GF-D8 (cell line): Measurements from ENCODE around the gene SNAP47.

Source experiments
- DNase-seq: peaks from one replicate; lab custom pipeline; 2025; lab: John Stamatoyannopoulos, UW

The SNAP47 gene

DNA sequence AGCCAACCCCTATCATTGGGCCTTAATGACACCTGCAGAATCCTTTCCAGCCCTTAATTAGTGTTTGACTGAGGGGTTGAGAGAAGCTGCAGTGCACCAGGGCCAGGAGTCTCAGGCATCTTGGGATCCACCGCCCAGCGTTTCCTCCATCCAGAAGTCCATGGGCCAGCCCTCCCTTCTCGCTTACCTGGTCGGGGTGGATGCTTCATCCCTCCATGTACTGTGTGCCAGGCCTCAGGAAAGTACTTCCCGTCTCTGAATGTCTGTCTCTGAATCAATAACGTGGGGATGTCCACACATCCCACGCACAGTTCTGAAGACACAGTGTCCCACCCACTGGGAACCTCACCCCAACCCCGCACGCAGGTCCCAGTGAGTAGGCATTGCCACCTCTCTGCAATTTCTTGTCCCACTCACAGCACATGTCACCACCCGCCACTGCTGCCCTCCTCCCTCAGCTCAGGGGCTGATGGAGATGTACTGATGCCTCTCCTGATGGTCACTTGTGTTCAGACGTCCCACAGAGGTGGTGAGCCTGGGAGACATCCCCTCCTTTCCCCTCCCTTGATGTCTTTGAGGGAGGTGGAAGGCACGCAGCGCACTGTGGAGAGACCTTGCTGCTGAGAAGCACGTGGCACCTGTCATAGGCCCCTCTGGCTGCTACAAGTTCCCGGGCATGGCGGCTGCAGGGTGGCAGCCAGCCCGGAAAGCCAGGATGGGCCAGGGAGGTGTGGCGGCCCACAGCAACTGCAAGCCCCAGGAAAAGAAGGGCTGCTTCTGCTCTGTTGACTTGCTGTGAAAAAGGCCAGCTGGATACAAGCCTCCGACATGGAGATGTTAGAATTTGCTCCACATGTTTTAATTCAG, 50.8 kb downstream of the SNAP47 start:
- no peak for DNase-seq

DNA sequence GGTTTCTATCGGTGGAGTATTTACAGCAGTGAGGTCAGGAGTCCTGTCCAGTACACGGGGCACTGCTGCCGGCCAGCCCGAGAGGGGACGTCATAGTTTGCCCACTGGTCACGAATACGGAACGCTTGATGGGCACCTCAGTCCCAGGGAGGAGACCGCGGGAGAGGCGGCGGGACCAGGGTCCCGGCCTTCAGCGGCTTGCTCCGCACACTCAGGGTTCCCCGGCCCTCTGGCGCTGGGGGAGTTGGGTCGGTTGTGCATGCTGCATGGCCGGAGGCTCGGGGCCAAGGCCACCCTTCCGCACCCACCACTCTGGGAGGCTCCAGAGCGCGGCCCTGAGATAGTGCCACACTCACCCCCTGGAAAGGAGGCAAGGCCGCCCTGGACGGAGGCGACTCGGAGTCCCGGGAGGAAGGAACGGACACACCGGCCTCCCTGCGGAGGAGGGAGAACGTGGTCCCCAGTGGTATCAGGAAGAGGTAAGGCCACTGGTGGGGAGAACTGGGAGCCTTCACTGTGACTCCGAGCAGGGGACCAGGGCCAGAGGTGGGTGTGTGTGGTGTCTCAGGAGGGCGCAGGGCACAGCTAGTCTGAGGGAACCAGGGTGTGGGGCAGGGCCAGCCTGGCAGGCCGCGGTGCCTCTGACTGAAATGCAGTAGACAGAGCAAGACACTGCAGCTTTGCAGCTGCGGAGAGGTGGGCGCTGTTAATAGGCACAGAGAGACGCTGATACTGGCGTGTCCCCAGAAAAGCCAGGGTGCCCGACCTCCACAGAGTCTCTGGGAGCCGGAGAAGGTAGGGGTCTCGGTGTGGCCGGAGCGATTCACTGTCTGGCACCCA, 51.7 kb downstream of the SNAP47 start:
- DNase-seq: no peak

DNA sequence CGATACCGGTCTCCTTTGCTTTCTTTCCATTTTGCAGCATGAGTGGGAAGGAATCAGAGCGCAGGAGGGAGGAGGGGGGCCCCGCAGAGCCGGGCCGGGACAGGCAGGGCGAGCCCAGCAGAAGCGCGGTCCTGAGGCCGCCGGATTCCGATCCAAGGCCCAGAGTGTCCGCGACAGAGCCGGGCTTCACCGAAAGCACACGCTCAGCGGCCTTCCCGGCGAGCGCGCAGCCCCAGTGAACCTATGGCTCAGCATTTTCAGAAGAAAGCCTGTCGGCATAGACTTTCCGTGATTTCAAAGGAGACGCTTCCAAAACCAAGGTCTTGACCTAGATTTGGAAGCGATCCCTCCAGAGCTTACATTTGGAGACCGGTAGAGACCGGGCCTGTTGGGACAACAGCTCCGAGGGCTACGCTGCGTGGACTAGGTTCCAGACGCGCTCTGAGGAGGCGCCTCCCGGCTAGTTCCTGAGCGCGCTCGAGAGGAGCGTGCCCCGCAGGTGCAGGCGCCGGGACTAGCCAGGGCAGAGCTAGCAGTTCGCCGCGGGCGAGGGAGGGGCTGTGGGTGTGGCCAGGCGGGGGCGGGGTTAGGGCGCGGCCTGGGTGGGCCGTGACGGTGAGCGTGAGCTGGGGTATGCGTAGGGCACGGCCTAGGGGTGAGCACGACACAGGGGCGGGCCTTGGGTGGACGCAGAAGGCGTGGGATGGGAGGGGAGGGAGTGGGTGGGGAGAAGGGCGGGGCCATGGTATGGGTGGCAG, 52.5 kb downstream of the SNAP47 start:
- no peak for DNase-seq

DNA sequence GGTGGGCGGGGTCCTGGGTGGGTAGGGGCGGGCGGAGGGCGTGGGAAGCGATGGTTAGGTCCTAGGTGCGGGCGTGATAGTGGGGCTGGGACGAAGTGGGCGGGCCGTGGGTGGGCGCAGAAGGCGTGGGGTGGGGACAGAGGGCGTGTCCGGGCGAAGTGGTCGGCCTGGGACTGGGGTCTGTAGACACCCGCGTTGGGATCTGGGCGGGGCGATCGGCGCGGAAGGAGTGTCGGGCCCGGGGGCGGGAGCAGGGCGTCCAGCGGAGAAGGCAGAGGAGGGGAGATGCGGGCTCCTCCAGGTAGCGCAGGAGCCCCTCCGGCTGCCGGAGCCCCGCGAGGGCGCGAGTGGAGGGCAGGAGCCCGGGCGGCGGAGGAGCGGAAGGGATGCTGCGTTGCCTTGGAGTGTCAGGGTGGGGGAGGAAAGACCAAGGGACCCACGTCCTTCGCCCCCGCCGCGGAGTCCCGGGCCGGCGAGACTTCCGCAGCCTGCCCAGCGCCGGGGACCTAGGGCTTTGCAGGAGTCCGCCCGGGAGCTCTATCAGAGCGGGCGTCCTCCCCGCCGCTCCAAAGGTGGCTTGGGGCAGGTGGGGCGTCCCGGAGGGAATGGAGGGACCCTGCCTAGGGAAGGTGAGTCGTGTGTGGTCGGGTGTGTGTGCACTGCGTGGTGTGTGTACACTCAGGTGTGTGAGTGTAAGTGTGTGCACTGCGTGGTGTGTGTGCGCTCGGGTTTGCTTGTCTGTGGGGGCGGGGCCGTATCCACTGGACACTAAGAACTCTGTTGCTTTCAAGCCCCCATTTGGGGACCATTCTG, 53.2 kb downstream of the SNAP47 start:
- no peak for DNase-seq

DNA sequence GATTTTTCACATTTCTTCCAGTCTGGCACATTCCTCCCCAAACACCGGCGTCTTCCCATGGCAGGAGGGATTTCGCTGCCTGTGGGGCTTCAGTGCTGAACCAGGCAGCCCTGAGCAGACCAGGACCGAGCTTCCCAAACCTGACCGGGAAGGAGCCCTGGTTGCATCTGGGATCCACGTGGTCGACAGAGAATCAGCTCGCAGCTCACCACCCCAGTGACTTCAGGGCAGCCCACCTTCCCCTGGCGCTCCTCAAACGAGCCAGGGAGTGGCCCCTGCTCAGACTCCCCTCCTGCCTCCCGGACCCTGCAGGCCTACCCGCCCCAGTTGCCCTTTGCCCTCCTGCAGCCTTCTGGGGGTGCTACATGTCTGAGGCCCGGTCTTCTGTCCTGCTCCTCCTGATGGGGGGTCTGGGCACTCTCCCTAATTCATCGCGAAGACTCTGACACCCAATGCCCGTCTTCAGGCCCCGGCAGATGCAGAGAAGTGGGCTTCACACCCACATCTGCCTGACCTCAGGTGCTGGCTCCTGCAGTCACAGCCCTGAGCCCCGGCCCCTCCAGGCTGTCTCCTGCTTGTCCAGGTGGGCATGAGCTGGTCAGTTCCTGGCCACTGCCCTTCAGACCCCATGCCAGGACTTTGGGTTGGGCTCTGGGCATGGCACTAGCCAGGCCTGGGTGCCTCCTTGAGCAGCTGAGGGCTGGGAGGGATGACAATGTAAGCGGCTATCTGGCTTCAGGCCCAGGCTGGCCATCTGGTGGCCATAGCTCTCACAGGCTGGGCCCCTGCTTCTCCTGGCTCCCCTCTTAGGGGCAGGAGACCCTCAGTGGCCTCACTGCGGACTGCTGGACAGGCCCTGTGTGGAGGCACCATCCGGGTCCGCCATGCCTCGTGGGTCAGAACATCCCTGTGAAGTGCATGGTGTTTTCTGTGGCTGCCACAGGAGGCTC, 54.1 kb downstream of the SNAP47 start:
- DNase-seq: no peak

DNA sequence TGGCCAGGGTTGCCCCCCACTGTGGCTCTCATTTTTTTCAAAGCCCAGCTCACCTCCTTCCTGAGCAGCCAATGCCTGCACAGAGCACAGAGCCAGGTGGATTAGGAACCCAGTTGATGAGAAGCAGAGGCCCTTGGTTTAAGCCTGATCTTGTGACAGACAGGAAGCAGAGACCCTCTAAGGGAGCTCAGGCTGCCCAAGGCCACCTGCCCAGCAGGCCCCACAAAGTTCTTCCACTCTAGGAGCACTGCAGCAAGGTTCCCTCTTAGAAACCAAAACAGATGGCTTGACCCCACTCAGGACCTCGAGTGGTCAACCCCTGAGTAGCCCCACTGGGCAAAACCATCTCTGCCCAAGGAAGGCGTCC, 54.8 kb downstream of the SNAP47 start:
- DNase-seq: no peak

DNA sequence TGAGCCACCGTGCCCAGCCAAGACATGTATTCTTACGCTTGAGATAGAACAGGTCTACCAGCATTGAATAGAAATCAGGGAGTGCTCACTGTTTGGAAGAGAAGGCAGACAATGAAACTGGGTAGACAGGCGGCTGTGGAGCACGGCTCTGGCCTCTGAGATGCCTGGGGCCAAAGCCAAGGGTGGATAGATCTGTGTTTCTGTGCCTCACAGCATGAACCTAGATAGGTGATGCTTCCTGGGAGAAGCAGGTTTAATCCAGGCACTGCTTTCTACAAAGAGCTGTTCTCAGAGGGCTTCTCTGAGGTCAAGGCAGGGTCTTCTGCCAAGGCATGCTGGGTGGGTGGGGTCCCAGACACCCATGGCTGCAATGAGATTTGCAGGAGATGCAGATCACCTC, 55.6 kb downstream of the SNAP47 start:
- no peak for DNase-seq

DNA sequence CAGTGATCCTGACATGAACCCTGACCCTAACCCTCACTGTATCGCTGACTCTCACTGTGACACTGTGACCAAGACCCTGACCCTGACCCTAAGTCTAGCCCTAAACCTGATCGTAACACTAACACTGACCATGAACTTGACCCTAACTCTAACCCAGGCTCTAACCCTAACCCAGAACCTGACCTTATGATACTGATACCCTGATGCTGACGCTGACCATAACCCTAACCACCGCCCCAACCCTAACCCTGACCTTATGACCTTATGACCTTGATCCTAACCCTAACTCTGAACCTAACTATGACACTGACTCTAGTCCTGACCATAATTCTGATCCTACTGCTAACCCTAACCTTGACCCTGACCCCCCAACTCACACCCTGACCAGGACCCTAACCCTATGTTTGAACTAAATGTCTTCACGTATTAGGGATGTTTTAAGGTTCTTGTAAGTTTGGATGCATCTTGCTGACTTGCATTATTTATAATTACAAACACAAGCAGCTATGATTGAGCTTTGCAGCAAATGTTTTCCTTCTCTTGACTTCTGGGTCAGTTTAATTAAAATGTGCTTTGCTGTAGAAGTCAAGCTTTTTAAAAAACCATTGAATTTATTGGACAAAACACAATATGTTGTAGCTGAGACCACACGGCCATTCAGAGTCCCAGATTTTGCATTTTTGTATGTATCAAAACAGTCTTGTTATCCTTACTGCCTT, 56.3 kb downstream of the SNAP47 start:
- no peak for DNase-seq

DNA sequence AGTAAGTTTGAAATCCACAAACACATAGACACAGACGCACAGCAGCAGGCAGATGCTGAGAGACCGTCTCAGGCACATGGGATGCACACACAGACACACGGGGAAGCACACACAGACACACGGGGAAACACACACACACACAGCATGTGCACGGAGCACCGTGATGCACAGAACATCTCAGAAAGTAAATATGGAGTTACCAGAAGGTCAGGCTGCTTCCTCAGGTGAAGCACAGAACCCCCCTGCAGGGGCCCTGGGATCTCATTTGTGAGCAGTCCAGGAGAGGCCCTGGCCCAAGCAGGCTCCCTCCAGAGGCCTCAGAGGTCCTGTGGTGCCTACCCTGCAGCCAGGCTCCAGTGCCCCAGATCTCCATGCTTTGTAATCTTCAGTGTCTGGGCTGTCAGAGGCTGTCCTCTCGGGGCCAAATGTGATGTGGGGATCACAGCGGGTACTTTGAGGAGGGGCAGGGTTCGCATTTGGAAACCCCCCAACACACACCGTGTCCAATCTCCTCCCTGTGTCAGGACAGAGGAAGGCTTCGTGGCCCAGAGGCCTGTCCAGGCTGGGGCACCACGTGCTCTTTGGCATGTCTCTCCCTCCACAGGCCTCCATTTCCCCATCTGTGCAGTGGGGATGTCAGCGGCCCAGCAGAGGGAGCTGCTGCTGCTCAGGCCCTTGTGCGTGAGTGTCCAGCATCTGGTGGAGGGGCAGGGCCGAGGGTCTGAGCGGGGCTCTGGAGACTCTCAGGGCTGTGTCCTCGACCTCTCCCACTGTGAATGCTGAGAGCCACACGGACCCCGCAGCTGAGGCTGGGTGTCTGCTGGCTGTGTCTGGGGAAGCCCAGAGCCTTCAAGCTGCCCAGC, 57.2 kb downstream of the SNAP47 start:
- DNase-seq: no peak

DNA sequence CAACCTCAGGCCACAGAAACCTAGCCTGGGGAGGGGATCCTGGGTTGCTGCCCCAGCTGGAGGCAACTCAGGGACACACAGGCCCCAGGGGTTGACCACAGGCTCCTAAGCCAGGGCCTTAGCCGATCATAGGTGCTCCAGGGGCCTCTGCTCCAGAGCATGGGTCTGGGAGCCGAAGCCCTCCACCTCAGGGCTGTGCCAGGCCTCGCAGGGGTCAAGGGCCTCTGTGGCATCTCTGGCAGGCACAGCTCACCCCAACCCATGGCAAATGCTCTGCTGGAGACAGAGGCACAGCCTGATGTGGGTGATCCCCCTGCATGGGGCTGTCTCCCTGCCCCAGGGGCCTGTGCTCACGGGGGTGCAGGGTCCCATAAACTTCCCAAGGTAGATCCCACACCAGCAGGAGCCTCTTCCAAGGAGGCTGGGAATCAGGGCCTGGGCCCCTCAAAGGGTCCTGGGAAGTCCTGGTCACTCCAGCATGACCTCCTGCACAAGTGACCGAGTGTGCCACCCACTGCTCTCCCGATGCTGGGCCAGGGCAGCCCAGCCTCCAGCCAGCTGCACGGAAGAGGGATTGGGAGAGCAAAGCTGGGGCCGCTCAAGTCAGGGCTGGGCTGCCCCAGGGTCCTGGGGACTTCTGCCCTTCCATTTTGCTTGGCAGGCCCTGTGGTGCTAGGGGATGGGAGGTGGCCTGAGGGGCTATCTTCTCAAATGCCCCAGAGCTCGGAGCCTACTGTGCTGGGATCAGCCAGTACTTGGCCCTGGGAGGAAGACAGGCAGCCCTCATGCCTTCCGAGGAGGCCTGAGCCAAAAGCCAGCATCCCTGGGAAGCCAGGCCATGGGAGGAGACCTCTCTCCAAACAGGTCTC, 58.1 kb downstream of the SNAP47 start:
- DNase-seq: no peak

DNA sequence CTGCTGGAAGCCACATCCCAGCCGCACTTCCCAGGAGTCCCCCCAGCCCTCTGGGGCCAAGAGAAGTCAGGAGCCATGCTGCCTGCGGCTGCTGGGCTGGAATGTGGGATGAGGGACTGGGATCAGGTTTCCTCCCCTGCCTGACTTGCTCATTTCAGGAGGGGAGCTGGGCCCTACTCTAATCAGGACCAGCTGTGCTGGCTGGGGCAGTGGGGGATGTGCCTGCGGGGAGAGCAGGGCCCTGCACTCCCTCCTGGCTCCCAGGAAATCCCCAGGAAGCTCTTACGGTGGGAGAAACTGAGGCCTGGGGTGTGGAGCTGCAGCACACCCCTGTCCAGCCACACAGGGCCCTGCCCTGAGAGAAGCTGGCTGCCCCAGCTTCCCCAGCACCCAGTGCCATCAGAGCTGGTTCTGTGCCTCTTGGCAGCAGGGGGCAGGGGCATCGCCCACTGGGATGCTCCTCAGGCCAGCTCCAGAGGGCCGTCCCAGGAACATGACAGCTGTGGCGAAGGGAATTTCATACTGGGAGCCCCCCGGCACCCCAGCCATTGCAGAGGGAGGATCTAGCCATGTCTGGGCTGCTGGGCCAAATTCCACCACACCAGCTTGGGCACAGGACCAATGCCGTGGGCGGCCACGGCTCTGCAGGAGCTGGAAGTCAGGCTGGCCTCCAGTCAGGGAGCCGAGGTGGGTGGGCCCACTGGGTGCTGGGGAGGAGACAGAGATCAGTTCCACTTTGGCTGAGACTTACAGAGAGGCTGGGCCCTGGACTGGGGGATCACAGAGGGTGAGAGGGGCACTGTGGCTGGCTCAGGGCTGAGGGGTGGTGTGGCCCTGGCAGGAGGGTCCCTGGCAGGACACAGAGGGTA, 58.9 kb downstream of the SNAP47 start:
- no peak for DNase-seq

DNA sequence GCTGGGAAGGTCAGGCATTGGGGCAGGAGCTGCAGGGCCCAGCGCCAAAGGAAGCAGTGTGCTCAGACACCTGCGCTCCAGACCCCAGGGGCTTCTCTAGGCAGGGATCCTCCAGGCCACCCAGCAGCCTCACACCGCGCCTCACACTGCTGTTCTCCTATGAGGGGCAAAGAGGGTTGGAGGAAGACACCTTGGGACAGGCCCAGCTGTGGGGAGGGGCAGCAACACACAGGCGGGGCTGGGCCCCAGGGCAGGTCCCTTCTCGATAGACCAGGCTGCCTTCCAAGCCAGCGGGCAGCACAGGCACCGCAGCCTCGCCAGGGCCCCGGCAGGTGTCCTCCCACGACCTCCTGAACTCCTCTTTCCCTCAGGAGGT, 59.6 kb downstream of the SNAP47 start:
- DNase-seq: no peak

DNA sequence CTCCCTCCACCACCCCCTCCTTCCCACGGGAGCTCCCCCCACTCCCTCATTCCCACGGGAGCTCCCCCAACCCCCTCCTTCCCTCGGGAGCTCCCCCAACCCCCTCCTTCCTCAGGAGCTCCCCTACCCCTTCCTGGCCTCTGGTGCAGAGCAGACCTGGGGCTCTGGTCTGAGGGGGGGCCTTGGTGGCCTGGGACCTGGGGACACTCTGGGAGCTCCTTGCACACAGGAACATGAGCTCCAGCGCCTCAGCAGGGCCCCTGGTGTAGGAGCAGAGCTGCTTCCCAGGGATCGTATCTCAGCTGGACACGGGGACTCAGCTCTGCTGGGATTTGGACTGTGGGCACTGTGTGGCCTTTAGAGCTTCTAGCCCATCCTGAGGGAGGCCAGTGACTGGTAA, 60.5 kb downstream of the SNAP47 start:
- no peak for DNase-seq

DNA sequence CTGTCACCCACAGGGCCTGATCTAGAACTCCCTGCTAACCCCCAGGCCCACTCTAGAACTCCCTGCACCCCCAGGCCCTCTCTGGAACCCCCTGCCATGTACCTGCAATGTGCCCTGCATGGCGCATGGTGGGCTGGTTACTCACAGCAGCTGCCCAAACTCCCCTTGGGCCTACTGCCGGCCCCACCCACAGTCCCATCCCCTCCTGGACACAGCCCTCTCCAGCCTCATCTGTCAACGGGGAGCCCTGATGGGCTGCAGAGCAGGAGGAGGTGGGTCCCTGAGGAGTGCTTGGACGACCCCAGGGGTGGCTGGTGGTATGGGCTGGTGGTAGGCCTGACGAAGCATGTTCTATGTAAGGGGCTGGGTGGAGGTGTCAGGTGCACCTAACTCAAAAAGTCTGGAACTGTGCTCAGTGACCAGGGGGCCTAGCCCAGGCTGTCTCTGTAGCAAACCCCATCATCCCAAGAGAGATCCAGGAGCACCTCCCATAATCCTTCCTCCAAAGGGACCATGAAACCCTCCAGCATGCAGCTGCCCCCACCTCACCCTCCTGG, 61.2 kb downstream of the SNAP47 start:
- DNase-seq: no peak

DNA sequence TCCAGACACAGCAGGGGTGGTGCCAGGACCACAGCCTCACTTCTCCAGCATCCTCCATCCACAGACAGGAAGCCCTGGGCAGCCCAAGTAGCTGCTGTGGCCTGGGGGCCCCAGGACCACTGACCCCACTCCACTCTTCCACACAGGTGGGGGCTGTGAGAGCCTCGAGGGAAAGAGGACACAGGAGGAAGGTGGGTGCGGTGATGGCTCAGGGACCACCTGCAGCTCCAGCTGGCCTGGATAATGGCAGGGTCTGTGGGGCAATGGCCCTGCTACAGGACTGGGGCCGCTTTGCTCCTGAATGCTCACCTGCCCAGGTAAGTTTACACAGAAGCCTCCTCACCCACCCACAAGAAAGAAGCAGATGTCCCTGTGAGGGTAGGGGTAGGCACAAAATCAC, 61.9 kb downstream of the SNAP47 start:
- no peak for DNase-seq

DNA sequence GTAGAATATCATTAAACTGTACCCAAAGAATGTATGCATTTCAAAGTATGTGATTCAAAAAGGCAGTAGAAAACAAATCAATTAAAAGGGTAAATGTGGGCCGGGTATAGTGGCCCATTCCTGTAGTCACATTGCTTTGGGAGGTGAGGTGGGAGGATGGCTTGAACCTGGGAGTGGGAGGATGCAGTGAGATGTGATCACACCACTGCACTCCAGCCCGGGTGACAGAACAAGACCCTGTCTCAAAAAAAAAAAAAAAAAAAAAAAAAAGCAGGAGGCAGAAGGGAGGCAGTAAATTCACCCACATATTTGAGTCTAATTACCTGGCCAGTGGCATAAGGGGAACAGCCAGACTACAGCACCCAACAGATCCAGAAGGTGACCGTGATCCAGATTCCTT, 62.4 kb downstream of the SNAP47 start:
- no peak for DNase-seq
